ENCODE data around the gene AMIGO3.

- TF ChIP-seq CTCF (IDR thresholded peaks at IDR 0.05; ENCODE audit: control extremely low read depth in 1 of 3, insufficient read depth in 1 of 3, low read depth in 1 of 3, low read length in 3 of 3) (no peak), POLR2A (IDR thresholded peaks at IDR 0.05; ENCODE audit: control extremely low read depth in 1 of 2, low read depth in 2 of 2, low read length in 2 of 2) (no peak), GABPA (IDR thresholded peaks at IDR 0.05; ENCODE audit: borderline replicate concordance, insufficient read depth, low read length) (no peak), KDM1A (IDR thresholded peaks at IDR 0.05; ENCODE audit: borderline replicate concordance, low read length) (no peak), POLR2AphosphoS5 (IDR thresholded peaks at IDR 0.05; ENCODE audit: low read depth, low read length) (no peak), SUZ12 (IDR thresholded peaks at IDR 0.05; ENCODE audit: low read length) (no peak), CBX5 (IDR thresholded peaks at IDR 0.05; ENCODE audit: low read depth, low read length) (no peak), CHD2 (IDR thresholded peaks at IDR 0.05; ENCODE audit: low read length) (no peak), MAFK (IDR thresholded peaks at IDR 0.05; ENCODE audit: low read depth, low read length) (no peak), EGR1 (IDR thresholded peaks at IDR 0.05; ENCODE audit: borderline replicate concordance, low read depth, low read length) (no peak), POU5F1 (IDR thresholded peaks at IDR 0.05; ENCODE audit: low read depth, low read length) (no peak), EP300 (IDR thresholded peaks at IDR 0.05; ENCODE audit: borderline replicate concordance in 1 of 2, low read depth in 2 of 2, low read length in 2 of 2) (no peak), GTF2F1 (IDR thresholded peaks at IDR 0.05; ENCODE audit: borderline replicate concordance, low read depth, low read length) (no peak)
These were observed 12.4 kb downstream of the AMIGO3 start for GRCh38 chr3:49707113-49707480.
